Keratinocyte (primary cell): ENCODE measurements around the gene HNRNPAB. TPM values are rescaled to one million over a fixed set of nuclear protein-coding genes. Genes with fewer than 3 reads are reported as not detected.

Experiments used
- DNase-seq: peaks from one replicate; pipeline ENCODE4 v3.0.0-alpha.2; 2011; ENCODE audit warnings: low read depth, missing footprints, low spot score
- FAIRE-seq: peaks from 2 replicates; lab custom pipeline; 2011; peaks lifted over from hg19 to GRCh38; lab: Jason Lieb, UNC
- H2AFZ ChIP-seq: 2 replicates; pipeline ENCODE4 v1.6.0; 2012; ENCODE audit warnings: low read length, control low read depth, inconsistent platforms; ENCODE audit not compliant: control insufficient read depth
- H3K27ac ChIP-seq: 2 replicates; pipeline ENCODE4 v1.5.1; 2011; ENCODE audit warnings: low read length; ENCODE audit not compliant: control insufficient read depth, insufficient read depth
- H3K27me3 ChIP-seq: 3 replicates; pipeline ENCODE4 v1.6.0; 2011; ENCODE audit warnings: low read length; ENCODE audit not compliant: control insufficient read depth, insufficient read depth; ENCODE audit errors: extremely low read depth
- H3K36me3 ChIP-seq, 2 experiments: 2 replicates in 1 of 2; 3 replicates in 1 of 2; pipeline ENCODE4 v1.5.1; 2011; ENCODE audit warnings: low read length in 2 of 2, mild to moderate bottlenecking in 1 of 2; ENCODE audit not compliant: control insufficient read depth in 2 of 2, insufficient read depth in 2 of 2; ENCODE audit errors: extremely low read depth in 1 of 2
- H3K4me1 ChIP-seq: 3 replicates; pipeline ENCODE4 v1.5.1; 2011; ENCODE audit warnings: low read length; ENCODE audit not compliant: control insufficient read depth, insufficient read depth; ENCODE audit errors: extremely low read depth
- H3K4me2 ChIP-seq: 3 replicates; pipeline ENCODE4 v1.6.0; 2011; ENCODE audit warnings: low read depth, low read length; ENCODE audit not compliant: control insufficient read depth, insufficient read depth; ENCODE audit errors: extremely low read depth
- H3K4me3 ChIP-seq, 3 experiments: fragments of 200-600 bp in 1 of 3; sonication (generic) in 1 of 3; 2 replicates in 2 of 3; 3 replicates in 1 of 3; pipeline ENCODE4 v1.5.1; 2011 to 2016; ENCODE audit warnings: low read length in 3 of 3, mild to moderate bottlenecking in 3 of 3, control low read depth in 2 of 3, inconsistent platforms in 1 of 3, low read depth in 1 of 3, mixed read lengths in 1 of 3, mixed run types in 1 of 3, moderate library complexity in 1 of 3; ENCODE audit not compliant: control insufficient read depth in 2 of 3, insufficient read depth in 2 of 3; ENCODE audit errors: extremely low read depth in 1 of 3
- H3K79me2 ChIP-seq: 2 replicates; pipeline ENCODE4 v1.6.0; 2012; ENCODE audit warnings: low read length; ENCODE audit not compliant: control insufficient read depth, insufficient read depth
- H3K9ac ChIP-seq: 3 replicates; pipeline ENCODE4 v1.6.0; 2011; ENCODE audit warnings: low read length; ENCODE audit not compliant: control insufficient read depth, insufficient read depth; ENCODE audit errors: extremely low read depth
- H3K9me1 ChIP-seq: 3 replicates; pipeline ENCODE4 v1.6.0; 2011; ENCODE audit warnings: low read length; ENCODE audit not compliant: control insufficient read depth, insufficient read depth; ENCODE audit errors: extremely low read depth
- H3K9me3 ChIP-seq: 2 replicates; pipeline ENCODE4 v1.5.1; 2012; ENCODE audit warnings: low read depth, low read length; ENCODE audit not compliant: control insufficient read depth
- H4K20me1 ChIP-seq: 3 replicates; pipeline ENCODE4 v1.6.0; 2011; ENCODE audit warnings: low read length; ENCODE audit not compliant: control insufficient read depth, insufficient read depth; ENCODE audit errors: extremely low read depth
- EZH2 ChIP-seq: IDR thresholded peaks from one replicate; pipeline ENCODE4 v1.6.1; 2012; ENCODE audit warnings: inconsistent platforms, mild to moderate bottlenecking, low read length, moderate library complexity
- dilution Hi-C: fragments of 300-500 bp; cut with MboI; formaldehyde crosslinking; loops from one replicate; pipeline ENCODE4 v1.7.0; 2020; ENCODE audit warnings: low sequenced_read_pairs; ENCODE audit not compliant: extremely low pct_ligation_motif_present
- polyA plus RNA-seq, 5 experiments: library from polyadenylated mRNA; depleted of rRNA in 3 of 5; stranded (reverse) in 3 of 5; stranded (forward) in 1 of 5; unstranded in 1 of 5; fragments of >200 nt; gene quantifications; 1 replicate in 1 of 5; 2 replicates in 3 of 5; 3 replicates in 1 of 5; pipeline versions ENCODE4 v1.2.1 to v1.2.3, GENCODE V29; 2011 to 2012; ENCODE audit warnings: missing spikeins in 2 of 5, low read depth in 1 of 5, low replicate concordance in 1 of 5
- TF ChIP-seq, protein P1 (sequence below), 3 experiments: IDR thresholded peaks in 1 of 3; conservative IDR thresholded peaks in 1 of 3; optimal IDR thresholded peaks in 1 of 3; 2 replicates in 2 of 3; 3 replicates in 1 of 3; pipeline versions ENCODE3 to v1.5.1; 2011; ENCODE audit warnings: low read length in 3 of 3, mild to moderate bottlenecking in 3 of 3, moderate library complexity in 2 of 3, control low read depth in 1 of 3, inconsistent platforms in 1 of 3; ENCODE audit not compliant: insufficient read depth in 2 of 3; ENCODE audit errors: extremely low read depth in 1 of 3

The HNRNPAB gene
- polyA plus RNA-seq, 1 donor (not counting 4 experiments of a cell fraction or from before 2014, with no cell fraction given) = 161 TPM

DNA sequence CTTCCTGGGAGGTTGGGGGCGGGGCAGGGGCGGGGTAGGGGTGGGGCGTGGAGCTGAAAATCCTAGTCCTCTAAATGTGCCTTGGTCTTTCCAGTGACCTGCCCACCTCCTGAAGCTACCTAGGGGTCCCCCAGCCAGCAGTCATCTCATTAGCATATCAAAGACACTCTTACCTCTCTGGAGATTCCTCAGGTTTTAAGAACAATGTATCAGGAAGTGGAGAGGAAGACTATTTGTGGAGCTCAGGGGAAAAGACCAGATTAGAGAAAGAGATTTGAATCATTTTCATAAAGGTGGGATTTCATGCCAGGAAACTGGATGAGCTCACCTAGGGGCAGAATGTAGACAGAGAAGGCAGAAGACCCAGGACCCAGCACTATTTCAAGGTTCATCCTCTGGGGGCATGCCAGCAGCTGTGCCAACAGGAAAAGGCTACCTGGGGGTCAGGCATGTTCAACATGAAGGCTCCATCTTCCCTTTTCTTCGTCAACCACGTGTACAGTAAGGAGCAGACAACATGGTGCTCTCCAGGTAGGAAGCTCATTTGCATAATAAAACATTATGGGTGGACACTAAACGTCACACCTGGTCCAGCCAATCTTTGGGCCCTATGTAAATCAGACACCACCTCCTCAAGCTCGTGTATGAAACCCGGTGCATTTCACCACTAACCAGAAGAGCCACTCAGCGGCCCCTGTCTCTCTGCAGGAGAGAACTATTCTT is 24.0 kb upstream of the HNRNPAB start:
- no peak for FAIRE-seq
- Histone ChIP-seq H3K9ac (no peak overlapping the region), H3K9me3 (no peaks in the 10 kb centered on the region), H3K27ac (no peak overlapping the region), H3K79me2 (no peaks in the 10 kb centered on the region), H3K4me1 (no peaks in the 10 kb centered on the region), H3K4me2 (no peak overlapping the region), H2AFZ (no peak overlapping the region), H4K20me1 (no peaks in the 10 kb centered on the region), H3K27me3 (no peaks in the 10 kb centered on the region), H3K36me3 (no peaks in the 10 kb centered on the region), H3K4me3 (no peak overlapping the region), H3K9me1 (no peaks in the 10 kb centered on the region)
- no peak for DNase-seq
- no peak for TF ChIP-seq EZH2
- TF ChIP-seq, protein P1, sequence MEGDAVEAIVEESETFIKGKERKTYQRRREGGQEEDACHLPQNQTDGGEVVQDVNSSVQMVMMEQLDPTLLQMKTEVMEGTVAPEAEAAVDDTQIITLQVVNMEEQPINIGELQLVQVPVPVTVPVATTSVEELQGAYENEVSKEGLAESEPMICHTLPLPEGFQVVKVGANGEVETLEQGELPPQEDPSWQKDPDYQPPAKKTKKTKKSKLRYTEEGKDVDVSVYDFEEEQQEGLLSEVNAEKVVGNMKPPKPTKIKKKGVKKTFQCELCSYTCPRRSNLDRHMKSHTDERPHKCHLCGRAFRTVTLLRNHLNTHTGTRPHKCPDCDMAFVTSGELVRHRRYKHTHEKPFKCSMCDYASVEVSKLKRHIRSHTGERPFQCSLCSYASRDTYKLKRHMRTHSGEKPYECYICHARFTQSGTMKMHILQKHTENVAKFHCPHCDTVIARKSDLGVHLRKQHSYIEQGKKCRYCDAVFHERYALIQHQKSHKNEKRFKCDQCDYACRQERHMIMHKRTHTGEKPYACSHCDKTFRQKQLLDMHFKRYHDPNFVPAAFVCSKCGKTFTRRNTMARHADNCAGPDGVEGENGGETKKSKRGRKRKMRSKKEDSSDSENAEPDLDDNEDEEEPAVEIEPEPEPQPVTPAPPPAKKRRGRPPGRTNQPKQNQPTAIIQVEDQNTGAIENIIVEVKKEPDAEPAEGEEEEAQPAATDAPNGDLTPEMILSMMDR (optimal IDR thresholded peaks at IDR 0.05 in 1 of 3, IDR thresholded peaks at IDR 0.05 in 1 of 3, conservative IDR thresholded peaks at IDR 0.05 in 1 of 3; ENCODE audit: extremely low read depth in 1 of 3, insufficient read depth in 2 of 3, low read length in 3 of 3) = no peak
- dilution Hi-C loops = no loop called here

DNA sequence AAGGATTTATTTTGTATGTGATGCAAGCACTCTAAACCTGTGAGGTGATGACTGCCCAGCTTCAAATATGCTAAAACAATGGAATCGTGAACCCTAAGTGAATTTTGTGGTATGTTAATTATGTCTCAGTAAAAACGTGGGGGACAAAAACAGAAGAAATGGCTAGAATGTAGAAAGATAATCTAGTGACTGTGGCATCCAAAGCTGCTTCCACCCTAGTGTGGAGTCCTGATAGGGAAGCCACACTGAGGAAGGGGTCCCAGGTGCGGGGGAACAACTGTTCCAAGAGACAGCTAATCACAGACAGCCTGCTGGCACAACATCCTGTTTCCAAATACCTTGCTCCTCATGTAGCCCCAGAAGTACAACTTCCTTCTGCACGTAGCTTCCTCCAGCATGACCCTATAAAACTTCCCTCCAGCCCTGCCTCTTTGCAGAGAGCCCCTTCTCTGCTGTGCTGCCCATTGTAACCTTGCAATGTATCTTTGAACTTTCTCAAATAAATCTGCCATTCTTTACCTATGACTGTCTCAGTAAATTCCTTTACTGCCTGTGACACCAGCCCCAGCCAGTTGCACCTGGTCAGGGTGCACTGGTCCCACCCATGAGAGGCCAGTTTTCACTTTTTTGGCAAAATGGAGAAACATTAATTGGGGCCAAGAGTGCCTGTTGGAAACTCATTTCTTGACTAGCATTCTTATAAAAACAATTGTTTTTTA is 22.0 kb upstream of the HNRNPAB start:
- FAIRE-seq = no peak
- H4K20me1 ChIP-seq = no peaks in the 10 kb centered on the region
- H3K27ac ChIP-seq = no peak overlapping the region
- TF ChIP-seq, protein P1 (optimal IDR thresholded peaks at IDR 0.05 in 1 of 3, IDR thresholded peaks at IDR 0.05 in 1 of 3, conservative IDR thresholded peaks at IDR 0.05 in 1 of 3; ENCODE audit: extremely low read depth in 1 of 3, insufficient read depth in 2 of 3, low read length in 3 of 3) = no peak
- no peak for TF ChIP-seq EZH2
- H2AFZ ChIP-seq = no peak overlapping the region
- no peaks in the 10 kb centered on the region for H3K79me2 ChIP-seq
- no peaks in the 10 kb centered on the region for H3K4me1 ChIP-seq
- H3K9me3 ChIP-seq = no peaks in the 10 kb centered on the region
- no peaks in the 10 kb centered on the region for H3K36me3 ChIP-seq
- no peak overlapping the region for H3K4me2 ChIP-seq
- H3K9me1 ChIP-seq = no peaks in the 10 kb centered on the region
- dilution Hi-C loops = no loop called here
- no peak overlapping the region for H3K4me3 ChIP-seq
- H3K27me3 ChIP-seq = no peaks in the 10 kb centered on the region
- no peak overlapping the region for H3K9ac ChIP-seq
- no peak for DNase-seq
